PC-9 (cell line): Measurements from ENCODE around the gene PSMB7.

Experiments
- EZH2 ChIP-seq: fragments of 200-600 bp; sonication (generic); IDR thresholded peaks from 2 replicates; pipeline ENCODE4 v1.8.0; 2017; ENCODE audit warnings: antibody characterized with exemption, low read depth
- TF ChIP-seq, protein P1 (sequence below): fragments of 200-600 bp; sonication (generic); conservative IDR thresholded peaks from 2 replicates; pipeline ENCODE4 v1.6.1; 2017; ENCODE audit warnings: mixed run types, antibody characterized with exemption, mild to moderate bottlenecking, moderate library complexity

DNA sequence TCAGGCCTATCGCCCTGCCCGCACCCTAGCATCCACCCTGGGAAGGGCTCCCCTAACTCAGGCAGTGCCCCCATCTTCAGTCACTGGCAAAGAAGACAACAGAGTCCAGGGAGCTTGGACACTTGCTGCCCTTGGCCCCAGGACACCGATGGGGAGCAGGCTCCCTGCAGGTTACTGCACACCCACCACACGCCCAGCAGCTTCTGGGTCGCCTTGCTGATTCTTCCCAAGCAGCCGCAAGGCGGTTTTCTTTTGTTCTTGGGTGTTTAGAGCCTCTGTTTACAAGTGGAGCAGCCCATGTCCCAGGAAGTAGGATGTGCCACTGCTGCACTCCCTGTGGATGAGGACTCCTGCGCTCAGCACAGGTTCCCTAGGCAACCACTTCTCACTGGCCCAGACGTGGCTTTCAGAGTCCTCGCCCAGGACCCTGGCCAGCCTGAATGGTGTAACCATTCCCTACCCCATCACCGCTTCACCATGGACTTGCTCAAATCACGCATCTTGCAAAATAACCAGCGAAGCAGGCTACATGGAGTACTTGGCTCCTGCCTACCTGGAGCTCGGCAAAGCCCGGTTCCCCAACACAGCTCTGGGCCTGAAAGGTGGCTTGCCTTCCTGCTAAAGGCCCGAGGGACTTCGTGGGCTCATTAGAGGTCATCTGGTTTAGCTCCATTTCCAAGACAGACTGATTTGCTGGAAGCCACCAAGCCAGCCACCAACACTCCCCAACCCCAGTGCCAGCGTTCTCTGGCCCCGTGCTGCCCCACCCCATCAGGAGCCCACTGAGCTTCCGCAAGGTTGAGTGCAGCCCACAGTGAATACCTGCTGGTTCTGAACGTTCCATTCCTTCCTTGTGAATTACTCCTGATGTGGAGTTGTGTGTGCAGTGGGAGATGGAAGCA, 60.0 kb downstream of the PSMB7 start:
- TF ChIP-seq, protein P1, sequence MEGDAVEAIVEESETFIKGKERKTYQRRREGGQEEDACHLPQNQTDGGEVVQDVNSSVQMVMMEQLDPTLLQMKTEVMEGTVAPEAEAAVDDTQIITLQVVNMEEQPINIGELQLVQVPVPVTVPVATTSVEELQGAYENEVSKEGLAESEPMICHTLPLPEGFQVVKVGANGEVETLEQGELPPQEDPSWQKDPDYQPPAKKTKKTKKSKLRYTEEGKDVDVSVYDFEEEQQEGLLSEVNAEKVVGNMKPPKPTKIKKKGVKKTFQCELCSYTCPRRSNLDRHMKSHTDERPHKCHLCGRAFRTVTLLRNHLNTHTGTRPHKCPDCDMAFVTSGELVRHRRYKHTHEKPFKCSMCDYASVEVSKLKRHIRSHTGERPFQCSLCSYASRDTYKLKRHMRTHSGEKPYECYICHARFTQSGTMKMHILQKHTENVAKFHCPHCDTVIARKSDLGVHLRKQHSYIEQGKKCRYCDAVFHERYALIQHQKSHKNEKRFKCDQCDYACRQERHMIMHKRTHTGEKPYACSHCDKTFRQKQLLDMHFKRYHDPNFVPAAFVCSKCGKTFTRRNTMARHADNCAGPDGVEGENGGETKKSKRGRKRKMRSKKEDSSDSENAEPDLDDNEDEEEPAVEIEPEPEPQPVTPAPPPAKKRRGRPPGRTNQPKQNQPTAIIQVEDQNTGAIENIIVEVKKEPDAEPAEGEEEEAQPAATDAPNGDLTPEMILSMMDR = no peak
- TF ChIP-seq EZH2 = no peak
